ENCODE measurements around the gene RALGPS2. TPM values are rescaled to one million over a fixed set of nuclear protein-coding genes. Genes with fewer than 3 reads are reported as not detected.
"Not testable (repeated sequence)": the region's sequence is repeated elsewhere in the genome, so short reads cannot be mapped to it uniquely, and the experiment has no call there.

Gene RALGPS2
- total RNA-seq, 1 experiment from 2014 or later, result 16.0 TPM

- DNase-seq (ENCODE audit: low spot score); in situ Hi-C loops (cut with HindIII; ENCODE audit: low sequenced_read_pairs): not testable (repeated sequence)
These were observed 29.7 kb downstream of the RALGPS2 start for GRCh38 chr1:178754655-178755256.

DNA sequence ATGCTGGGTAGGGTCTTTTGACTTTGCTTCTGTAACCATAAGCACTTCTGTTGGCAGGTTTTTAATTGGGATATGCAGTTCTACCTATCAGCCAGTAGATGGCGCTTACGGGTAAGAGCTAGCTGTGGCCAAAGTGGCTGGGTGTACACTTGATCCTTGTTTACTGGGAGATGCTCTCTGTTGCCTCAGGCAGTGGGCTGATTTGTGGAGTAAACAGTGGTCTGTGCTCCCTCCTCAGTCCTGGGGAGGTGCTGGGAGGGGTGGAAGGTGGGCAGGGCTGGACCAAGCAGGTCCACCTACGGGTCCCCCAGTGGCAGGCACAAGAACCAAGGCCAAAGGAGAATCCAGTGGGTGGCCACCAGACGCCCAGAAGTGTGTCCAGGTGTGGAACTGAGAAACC is 43.4 kb downstream of the RALGPS2 start:
- peak; percentile 15 for DNase-seq (ENCODE audit: low spot score)
- in situ Hi-C loops (cut with HindIII; ENCODE audit: low sequenced_read_pairs), result no loop called here

GRCh38 chr1:178772952-178773351 is 47.9 kb downstream of the RALGPS2 start:
- DNase-seq (ENCODE audit: low spot score), result no peak
- in situ Hi-C loops (cut with HindIII; ENCODE audit: low sequenced_read_pairs), result no loop called here

GRCh38 chr1:178774263-178774662 is 49.2 kb downstream of the RALGPS2 start:
- DNase-seq (ENCODE audit: low spot score), result peak; percentile 38
- in situ Hi-C loops (cut with HindIII; ENCODE audit: low sequenced_read_pairs), result no loop called here

- in situ Hi-C loops (cut with HindIII; ENCODE audit: low sequenced_read_pairs), result no loop called here
- no peak for DNase-seq (ENCODE audit: low spot score)
These were observed 51.5 kb downstream of the RALGPS2 start for GRCh38 chr1:178776553-178776952.

DNA sequence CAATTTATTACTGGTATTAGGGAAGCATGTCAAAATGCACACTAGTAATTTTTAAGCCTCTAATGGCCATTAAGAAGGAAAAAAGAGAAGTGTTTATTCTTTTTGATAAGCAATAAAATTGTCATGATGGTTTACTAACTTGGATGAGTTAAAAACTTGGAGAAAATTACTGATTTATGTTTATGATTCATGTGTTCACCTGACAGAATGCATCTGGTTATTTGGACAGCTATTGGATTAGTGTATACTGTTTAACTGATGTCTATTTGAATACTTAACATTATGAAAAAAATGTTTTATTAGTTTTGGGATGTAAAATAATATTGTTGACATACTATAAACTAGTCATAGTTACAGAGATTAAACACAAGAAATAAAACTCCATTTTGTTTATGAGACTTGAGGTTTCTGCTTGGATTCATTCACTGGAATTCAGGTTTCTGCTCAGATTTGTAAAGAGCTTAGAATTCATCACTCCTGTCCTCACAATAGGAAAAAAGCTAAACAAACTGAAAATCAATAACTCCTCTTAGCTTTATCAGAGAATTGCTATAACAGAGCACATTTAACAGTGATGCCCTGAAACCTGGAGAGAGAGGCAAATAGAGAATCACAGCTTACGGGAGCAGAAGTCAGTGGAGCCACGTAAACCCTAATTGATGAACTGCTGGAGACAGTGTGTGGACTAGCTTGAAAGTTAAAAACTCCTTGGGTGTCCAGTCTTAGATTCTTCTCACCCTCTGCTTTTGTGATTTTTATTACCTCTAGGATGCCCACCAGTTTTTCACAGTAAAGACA is 56.7 kb downstream of the RALGPS2 start:
- no peak for DNase-seq (ENCODE audit: low spot score)
- in situ Hi-C loops (cut with HindIII; ENCODE audit: low sequenced_read_pairs), result no loop called here

- DNase-seq (ENCODE audit: low spot score), result no peak
- in situ Hi-C loops (cut with HindIII; ENCODE audit: low sequenced_read_pairs), result no loop called here
These were observed 59.1 kb downstream of the RALGPS2 start for GRCh38 chr1:178784131-178784536.

DNA sequence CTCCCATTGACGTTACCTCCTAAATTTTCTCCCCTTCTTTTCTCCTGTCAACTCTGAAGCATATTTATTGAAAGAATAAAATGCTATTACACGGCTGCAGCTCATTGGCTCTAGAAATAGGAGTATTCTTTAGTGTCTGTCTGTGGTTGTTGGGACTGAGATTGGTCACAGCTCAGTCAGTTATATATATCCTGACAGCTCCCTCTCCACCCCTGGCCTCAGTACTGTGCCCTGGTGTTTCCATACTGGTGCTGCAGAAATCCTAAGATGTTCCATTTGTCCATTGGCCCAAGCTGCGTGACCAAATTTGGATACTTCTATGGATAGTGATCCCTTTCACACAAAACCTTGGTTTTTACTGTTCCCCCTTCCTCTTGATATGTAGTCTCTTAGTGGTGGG is 67.3 kb downstream of the RALGPS2 start:
- no peak for DNase-seq (ENCODE audit: low spot score)

GRCh38 chr1:178796013-178796412 is 71.0 kb downstream of the RALGPS2 start:
- in situ Hi-C loops (cut with HindIII; ENCODE audit: low sequenced_read_pairs), result no loop called here
- no peak for DNase-seq (ENCODE audit: low spot score)

More for the DNA sequence above, 67.3 kb downstream of the RALGPS2 start:
- in situ Hi-C loops (cut with HindIII; ENCODE audit: low sequenced_read_pairs), result no loop called here

DNA sequence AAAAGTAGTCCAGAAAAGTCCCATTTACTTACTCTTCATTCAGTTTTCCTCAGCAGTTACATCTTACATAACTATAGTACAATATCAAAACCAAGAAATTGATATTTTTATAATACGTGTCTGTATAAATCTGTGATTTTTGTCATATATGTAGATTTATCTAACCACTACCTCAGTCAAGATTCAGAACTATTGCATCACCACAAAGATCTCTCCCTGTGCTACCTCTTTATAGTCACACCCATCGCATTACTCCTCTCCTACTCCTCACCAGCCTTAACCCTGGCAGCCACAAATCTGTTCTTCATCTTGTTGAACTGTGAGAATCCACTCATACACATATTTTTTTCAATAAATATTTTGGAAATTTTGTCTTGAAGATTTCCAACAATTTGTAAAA is 72.5 kb downstream of the RALGPS2 start:
- in situ Hi-C loops (cut with HindIII; ENCODE audit: low sequenced_read_pairs), result no loop called here
- no peak for DNase-seq (ENCODE audit: low spot score)

GRCh38 chr1:178798232-178798861 is 73.3 kb downstream of the RALGPS2 start:
- in situ Hi-C loops (cut with HindIII; ENCODE audit: low sequenced_read_pairs), result no loop called here
- no peak for DNase-seq (ENCODE audit: low spot score)

- no peak for DNase-seq (ENCODE audit: low spot score)
- in situ Hi-C loops (cut with HindIII; ENCODE audit: low sequenced_read_pairs), result no loop called here
These were observed 77.8 kb downstream of the RALGPS2 start for GRCh38 chr1:178802873-178803272.

DNA sequence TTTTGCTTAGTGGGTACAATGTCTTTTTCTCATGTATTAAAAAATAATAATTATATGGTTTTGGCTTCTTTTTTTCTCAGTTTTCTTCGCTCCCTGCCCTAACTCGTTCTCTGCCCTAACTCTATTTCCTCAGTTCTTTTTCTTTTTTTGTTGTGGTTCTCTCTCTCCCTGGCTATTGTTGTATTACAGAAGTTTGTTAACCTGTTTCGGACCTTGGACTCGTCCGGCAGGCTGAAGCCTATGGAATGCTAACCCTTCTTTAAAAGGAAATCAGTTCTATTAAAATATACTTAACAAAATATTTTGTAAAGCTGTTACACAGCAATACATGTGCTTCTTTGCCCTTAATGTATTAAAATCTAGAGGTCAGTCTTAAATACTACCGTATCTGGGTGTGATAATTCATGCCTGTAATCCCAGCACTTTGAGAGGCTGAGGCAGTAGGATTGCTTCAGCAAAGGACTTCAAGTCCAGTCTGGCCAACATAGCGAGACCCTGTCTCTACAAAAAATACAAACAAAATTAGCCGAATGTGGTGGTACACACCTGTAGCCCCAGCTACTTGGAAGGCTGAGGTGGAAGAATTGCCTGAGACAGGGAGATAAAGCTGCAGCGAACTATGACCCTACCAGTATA is 81.7 kb downstream of the RALGPS2 start:
- DNase-seq (ENCODE audit: low spot score), result no peak
- in situ Hi-C loops (cut with HindIII; ENCODE audit: low sequenced_read_pairs), result no loop called here

DNA sequence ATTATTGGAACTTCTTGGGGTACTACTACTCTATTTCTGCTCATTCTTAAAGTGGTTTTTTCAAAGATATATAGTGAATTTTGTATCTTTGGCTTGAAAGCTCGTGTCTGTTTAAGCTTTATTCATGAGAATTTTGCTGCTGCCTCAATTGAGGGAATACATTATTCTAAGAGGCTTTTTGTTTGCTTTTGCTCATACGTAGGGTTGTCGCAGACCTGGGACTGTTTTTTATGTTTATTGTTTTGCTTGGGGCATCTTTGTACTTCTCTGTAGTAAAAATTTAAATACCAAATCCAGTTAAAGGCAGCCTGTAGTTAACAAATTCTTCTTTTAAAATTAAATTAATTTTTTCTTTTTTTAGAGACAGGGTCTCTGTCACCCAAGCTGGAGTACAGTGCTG is 83.5 kb downstream of the RALGPS2 start:
- in situ Hi-C loops (cut with HindIII; ENCODE audit: low sequenced_read_pairs), result no loop called here
- no peak for DNase-seq (ENCODE audit: low spot score)

DNA sequence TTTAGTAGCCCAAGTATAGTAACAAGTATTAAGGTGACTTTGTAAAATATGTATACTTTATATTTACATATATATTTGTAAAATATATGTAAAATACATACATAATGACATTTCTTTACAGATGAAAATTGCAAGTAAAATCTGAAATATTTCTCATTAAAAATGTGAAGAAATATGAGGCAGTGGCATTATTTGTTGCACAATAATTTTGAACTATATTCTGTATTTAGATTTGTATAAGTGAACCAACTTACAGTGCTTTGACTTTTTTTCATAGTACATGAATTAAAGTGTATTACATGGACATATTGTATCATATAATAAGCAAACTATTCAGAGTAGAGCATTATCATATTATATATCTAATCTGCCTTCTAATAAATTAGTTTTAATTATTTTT is 85.5 kb downstream of the RALGPS2 start:
- in situ Hi-C loops (cut with HindIII; ENCODE audit: low sequenced_read_pairs), result no loop called here
- no peak for DNase-seq (ENCODE audit: low spot score)

DNA sequence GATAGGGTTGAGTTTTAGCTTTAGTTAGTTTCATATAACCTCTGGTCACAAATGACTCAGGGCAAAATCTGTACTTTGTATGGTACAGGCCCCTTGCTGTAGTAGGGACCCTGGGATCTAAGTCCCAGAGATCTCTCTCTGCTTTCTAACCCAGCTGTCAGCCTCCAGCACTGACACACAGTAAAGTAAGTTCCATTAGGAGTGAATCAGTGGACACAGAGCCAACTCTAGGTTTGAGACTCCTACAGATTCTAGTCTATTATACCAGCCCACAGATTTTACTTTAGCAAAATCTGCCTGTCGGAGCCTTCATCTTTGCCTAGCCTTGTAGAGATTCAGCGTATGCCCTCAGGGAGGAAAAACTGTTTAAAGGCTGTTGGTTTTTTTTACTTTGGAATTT is 93.4 kb downstream of the RALGPS2 start:
- in situ Hi-C loops (cut with HindIII; ENCODE audit: low sequenced_read_pairs), result no loop called here
- no peak for DNase-seq (ENCODE audit: low spot score)

DNA sequence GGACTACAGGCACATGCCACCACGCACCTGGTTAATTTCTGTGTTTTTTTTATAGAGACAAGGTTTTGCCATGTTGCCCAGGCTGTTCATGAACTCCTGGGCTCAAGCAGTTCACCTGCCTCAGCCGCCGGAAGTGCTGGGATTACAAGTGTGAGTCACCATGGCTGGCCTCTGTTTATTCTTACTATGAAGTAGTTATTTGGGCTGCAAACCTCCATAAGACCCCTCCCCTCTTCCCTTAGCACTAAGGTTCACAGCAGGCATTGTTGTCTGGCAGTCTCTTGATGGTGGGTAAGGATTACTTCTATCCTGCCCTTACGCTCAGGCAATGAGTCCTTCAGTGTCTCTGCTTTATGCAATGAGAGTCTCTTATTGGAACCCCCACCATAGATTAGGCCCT is 94.1 kb downstream of the RALGPS2 start:
- in situ Hi-C loops (cut with HindIII; ENCODE audit: low sequenced_read_pairs), result no loop called here
- no peak for DNase-seq (ENCODE audit: low spot score)

DNA sequence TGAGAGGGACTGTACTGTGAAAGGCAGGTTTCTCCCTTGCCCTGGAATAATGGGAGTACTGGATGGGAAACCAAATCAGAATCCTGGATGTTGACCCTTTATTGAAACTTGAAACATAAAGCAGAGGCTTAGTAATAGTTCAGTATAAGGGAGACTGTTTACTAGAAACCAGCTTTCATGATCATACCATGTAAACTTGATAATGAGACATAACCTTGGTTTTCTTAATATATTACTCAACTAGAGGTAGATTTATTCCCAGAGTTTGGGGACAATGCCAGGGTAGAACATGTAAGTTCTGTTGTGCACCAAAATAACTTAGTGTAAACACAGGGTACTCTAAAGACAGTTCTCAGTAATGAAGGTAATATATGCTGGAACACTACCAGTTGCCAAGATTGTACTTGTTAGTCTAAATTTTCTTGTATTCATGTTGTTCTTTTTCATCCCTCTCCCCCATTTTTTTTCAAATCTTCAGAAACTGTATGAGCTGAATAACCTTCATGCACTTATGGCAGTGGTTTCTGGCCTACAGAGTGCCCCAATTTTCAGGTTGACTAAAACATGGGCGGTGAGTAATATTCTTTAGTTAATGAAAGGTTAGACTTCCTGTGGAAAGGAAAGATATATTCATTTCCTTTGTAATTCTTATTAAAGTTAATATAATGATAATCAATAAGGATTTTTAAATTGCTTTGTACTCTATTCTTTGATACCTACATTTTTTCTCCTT is 96.3 kb downstream of the RALGPS2 start:
- DNase-seq (ENCODE audit: low spot score), result no peak
- in situ Hi-C loops (cut with HindIII; ENCODE audit: low sequenced_read_pairs), result no loop called here

DNA sequence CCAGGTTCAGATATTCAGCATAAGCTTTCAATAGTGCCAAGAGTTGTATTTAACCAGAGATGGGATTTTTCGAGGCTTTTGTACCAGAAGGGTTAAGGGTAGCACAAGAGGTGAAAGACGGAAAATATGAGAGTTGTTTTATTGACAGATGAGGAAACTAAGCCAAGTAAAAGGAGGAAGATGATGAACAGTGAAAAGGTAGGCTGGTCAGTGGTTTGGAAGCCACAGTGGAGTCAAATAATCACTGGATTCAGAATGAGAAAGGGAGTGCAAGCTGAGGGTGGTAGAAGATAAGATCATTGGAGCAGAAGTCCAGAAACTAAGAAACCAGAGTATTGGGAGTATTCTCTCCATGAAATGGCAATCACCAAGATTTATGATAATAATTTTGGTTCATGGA is 100.1 kb downstream of the RALGPS2 start:
- in situ Hi-C loops (cut with HindIII; ENCODE audit: low sequenced_read_pairs), result no loop called here
- DNase-seq (ENCODE audit: low spot score), result no peak

All from G401 (cell line).